Panc1 (cell line): ENCODE measurements around the gene ALK. TPM values are rescaled to one million over a fixed set of nuclear protein-coding genes. Genes with fewer than 3 reads are reported as not detected.

Experiments
- ATAC-seq: fragments of 200-7000 bp; cut with Tn5 transposase; 2 replicates; pipeline ENCODE4 v1.9.1; 2020; ENCODE audit warnings: mild to moderate bottlenecking, moderate library complexity
- BruUV-seq: library from RNA; stranded (reverse); fragments of 400-500 nt; replicated peaks from 2 replicates; lab custom pipeline; 2021; lab: Mats Ljungman, UMichigan
- CTCF ChIA-PET: fragments of 300-600 bp; sonication (Branson Sonifier 250); formaldehyde crosslinking; loops from one replicate; lab custom pipeline; 2022; ENCODE audit warnings: antibody characterized with exemption; lab: Charles Lee
- POLR2A ChIA-PET: fragments of 300-600 bp; sonication (Branson Sonifier 250); formaldehyde crosslinking; loops from one replicate; lab custom pipeline; 2022; ENCODE audit warnings: antibody characterized with exemption; lab: Charles Lee
- DNase-seq: peaks from one replicate; pipeline ENCODE4 v3.0.0-alpha.2; 2010; ENCODE audit warnings: low read depth, low spot score
- H3K27ac ChIP-seq: 2 replicates; pipeline ENCODE4 v1.5.1; 2011; ENCODE audit warnings: mild to moderate bottlenecking, low read length, inconsistent platforms
- H3K27me3 ChIP-seq: fragments of 200-500 bp; sonication (Bioruptor generic); 2 replicates; pipeline ENCODE4 v1.6.0; 2014; ENCODE audit warnings: low read length, inconsistent platforms; ENCODE audit not compliant: control insufficient read depth, insufficient read depth
- H3K36me3 ChIP-seq: fragments of 200-500 bp; sonication (Bioruptor generic); 2 replicates; pipeline ENCODE4 v1.5.1; 2014; ENCODE audit warnings: inconsistent platforms, mild to moderate bottlenecking, low read length, moderate library complexity; ENCODE audit not compliant: control insufficient read depth, insufficient read depth
- H3K4me1 ChIP-seq: 2 replicates; pipeline ENCODE4 v1.5.1; 2011; ENCODE audit warnings: inconsistent platforms, mild to moderate bottlenecking, low read length, moderate library complexity; ENCODE audit not compliant: control insufficient read depth, insufficient read depth
- H3K4me3 ChIP-seq, 2 experiments: 2 replicates each; pipeline ENCODE4 v1.5.1; 2011 to 2012; ENCODE audit warnings: low read depth in 2 of 2, low read length in 2 of 2, mild to moderate bottlenecking in 2 of 2, inconsistent platforms in 1 of 2, moderate library complexity in 1 of 2
- H3K9me3 ChIP-seq: fragments of 200-500 bp; sonication (Bioruptor generic); 2 replicates; pipeline ENCODE4 v1.5.1; 2014; ENCODE audit warnings: low read depth, mild to moderate bottlenecking, inconsistent platforms, low read length, moderate library complexity; ENCODE audit not compliant: control insufficient read depth, insufficient read depth
- CTCF ChIP-seq: fragments of 450-650 bp; IDR thresholded peaks from 2 replicates; pipeline ENCODE4 v1.5.1; 2017; ENCODE audit warnings: mild to moderate bottlenecking
- POLR2AphosphoS5 ChIP-seq: IDR thresholded peaks from 2 replicates; pipeline ENCODE4 v1.6.1; 2012; ENCODE audit warnings: mild to moderate bottlenecking, low read depth, low read length, moderate library complexity
- SIN3A ChIP-seq: IDR thresholded peaks from 2 replicates; pipeline ENCODE4 v1.6.1; 2012; ENCODE audit warnings: low read depth, mild to moderate bottlenecking, low read length, moderate library complexity, borderline replicate concordance; ENCODE audit not compliant: insufficient read depth
- TCF7L2 ChIP-seq: IDR thresholded peaks from 2 replicates; pipeline ENCODE4 v1.6.1; 2011; ENCODE audit warnings: mild to moderate bottlenecking, low read depth, low read length, inconsistent platforms
- in situ Hi-C: cut with HindIII; loops from 2 replicates; pipeline ENCODE4 v1.10.0; 2016; ENCODE audit warnings: low sequenced_read_pairs, low pct_unique_long_range_greater_than_20kb
- intact Hi-C: fragments of 100-400 bp; cut with micrococcal nuclease; formaldehyde crosslinking; loops from one replicate; pipeline ENCODE4 v1.10.0; 2022; ENCODE audit not compliant: unreplicated experiment
- total RNA-seq: library from RNA; stranded (reverse); gene quantifications from one replicate; pipeline ENCODE4 v1.2.1, GENCODE V29; 2021; ENCODE audit not compliant: unreplicated experiment
- TF ChIP-seq, protein P1 (sequence below), 2 experiments: IDR thresholded peaks; 2 replicates each; pipeline ENCODE4 v1.6.1; 2011 to 2012; ENCODE audit warnings: low read depth in 2 of 2, control low read depth in 1 of 2, low read length in 1 of 2, mild to moderate bottlenecking in 1 of 2, moderate library complexity in 1 of 2; ENCODE audit not compliant: insufficient read depth in 1 of 2

Gene ALK
- total RNA-seq, 1 experiment from 2014 or later = not detected

- no peak overlapping the region for H3K4me3 ChIP-seq
- in situ Hi-C loops (no loop called here), intact Hi-C loops (no loop called here)
- TF ChIP-seq SIN3A (no peak), CTCF (no peak)
- BruUV-seq = no TSS peak
- CTCF ChIA-PET = no interaction called here
- no peaks in the 10 kb centered on the region for H3K4me1 ChIP-seq
- ATAC-seq = no peak
- H3K9me3 ChIP-seq = no peaks in the 10 kb centered on the region
- no peak for DNase-seq
- H3K27me3 ChIP-seq = peaks cover 2% of the 10 kb centered on the region
- no peaks in the 10 kb centered on the region for H3K36me3 ChIP-seq
- POLR2A ChIA-PET = interaction anchor here (0.5 kb wide), 1 partner anchor 810 kb away, joined by 6 read pairs; no protein-coding TSS in a partner anchor
- H3K27ac ChIP-seq = no peak overlapping the region
Measured at GRCh38 chr2:29223851-29224692, 697.3 kb downstream of the ALK start.

GRCh38 chr2:29223257-29223656 lies 698.1 kb downstream of the ALK start:
- POLR2A ChIA-PET = no interaction called here

DNA sequence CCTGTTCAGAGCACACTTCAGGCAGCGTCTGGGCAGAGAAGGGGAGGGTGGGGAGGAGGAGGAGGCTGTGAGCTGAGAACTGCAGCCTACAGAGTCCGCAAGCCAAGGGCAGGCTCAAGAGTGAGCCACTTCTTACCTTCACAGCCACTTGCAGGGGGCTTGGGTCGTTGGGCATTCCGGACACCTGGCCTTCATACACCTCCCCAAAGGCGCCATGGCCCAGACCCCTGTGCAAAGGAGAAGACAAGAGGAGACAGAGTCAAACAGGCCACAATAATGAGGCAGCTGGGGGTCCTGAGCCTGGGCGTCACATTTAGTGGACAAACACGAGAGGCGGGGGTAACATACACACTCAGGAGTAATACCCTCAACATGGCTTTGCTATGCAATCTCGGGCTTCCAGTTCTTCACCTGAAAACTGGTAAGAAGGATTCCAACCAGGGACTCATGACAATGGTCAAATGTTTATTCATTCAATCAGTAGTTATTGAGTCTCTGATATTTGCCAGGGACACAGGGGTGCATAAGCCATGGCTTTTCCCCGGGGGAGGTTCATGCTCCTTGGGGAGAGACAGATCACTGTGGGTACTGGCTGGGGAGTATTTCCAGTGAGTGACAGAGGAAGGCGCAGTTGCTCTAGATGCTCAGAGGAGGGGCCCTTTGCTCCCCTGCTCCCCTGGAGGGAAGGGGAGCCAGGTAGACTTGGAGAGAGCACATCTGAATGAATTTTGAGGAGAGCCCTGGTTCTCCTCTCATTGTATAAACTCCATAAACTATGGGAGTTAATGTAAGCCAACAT lies 698.8 kb downstream of the ALK start:
- H3K4me1 ChIP-seq = no peaks in the 10 kb centered on the region
- H3K27me3 ChIP-seq = peaks cover 2% of the 10 kb centered on the region
- ATAC-seq = no peak
- H3K27ac ChIP-seq = no peak overlapping the region
- no peaks in the 10 kb centered on the region for H3K9me3 ChIP-seq
- in situ Hi-C loops (no loop called here), intact Hi-C loops (no loop called here)
- ChIA-PET POLR2A (no interaction called here), CTCF (no interaction called here)
- no TSS peak for BruUV-seq
- no peak for DNase-seq
- no peak for TF ChIP-seq CTCF
- TF ChIP-seq POLR2AphosphoS5 = no peak
- no peak for TF ChIP-seq TCF7L2
- no peak for TF ChIP-seq SIN3A
- TF ChIP-seq, protein P1, sequence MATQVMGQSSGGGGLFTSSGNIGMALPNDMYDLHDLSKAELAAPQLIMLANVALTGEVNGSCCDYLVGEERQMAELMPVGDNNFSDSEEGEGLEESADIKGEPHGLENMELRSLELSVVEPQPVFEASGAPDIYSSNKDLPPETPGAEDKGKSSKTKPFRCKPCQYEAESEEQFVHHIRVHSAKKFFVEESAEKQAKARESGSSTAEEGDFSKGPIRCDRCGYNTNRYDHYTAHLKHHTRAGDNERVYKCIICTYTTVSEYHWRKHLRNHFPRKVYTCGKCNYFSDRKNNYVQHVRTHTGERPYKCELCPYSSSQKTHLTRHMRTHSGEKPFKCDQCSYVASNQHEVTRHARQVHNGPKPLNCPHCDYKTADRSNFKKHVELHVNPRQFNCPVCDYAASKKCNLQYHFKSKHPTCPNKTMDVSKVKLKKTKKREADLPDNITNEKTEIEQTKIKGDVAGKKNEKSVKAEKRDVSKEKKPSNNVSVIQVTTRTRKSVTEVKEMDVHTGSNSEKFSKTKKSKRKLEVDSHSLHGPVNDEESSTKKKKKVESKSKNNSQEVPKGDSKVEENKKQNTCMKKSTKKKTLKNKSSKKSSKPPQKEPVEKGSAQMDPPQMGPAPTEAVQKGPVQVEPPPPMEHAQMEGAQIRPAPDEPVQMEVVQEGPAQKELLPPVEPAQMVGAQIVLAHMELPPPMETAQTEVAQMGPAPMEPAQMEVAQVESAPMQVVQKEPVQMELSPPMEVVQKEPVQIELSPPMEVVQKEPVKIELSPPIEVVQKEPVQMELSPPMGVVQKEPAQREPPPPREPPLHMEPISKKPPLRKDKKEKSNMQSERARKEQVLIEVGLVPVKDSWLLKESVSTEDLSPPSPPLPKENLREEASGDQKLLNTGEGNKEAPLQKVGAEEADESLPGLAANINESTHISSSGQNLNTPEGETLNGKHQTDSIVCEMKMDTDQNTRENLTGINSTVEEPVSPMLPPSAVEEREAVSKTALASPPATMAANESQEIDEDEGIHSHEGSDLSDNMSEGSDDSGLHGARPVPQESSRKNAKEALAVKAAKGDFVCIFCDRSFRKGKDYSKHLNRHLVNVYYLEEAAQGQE (IDR thresholded peaks at IDR 0.05; ENCODE audit: insufficient read depth in 1 of 2, low read depth in 2 of 2, low read length in 1 of 2) = no peak
- no peak overlapping the region for H3K4me3 ChIP-seq
- no peaks in the 10 kb centered on the region for H3K36me3 ChIP-seq

More at GRCh38 chr2:29223257-29223656, 698.1 kb downstream of the ALK start:
- Histone ChIP-seq H3K27me3 (peaks cover 2% of the 10 kb centered on the region), H3K9me3 (no peaks in the 10 kb centered on the region), H3K4me1 (no peaks in the 10 kb centered on the region), H3K4me3 (no peak overlapping the region), H3K36me3 (no peaks in the 10 kb centered on the region), H3K27ac (no peak overlapping the region)
- no peak for TF ChIP-seq SIN3A
- no peak for ATAC-seq
- DNase-seq = no peak
- intact Hi-C loops (no loop called here), in situ Hi-C loops (no loop called here)
- CTCF ChIA-PET = no interaction called here
- no TSS peak for BruUV-seq
